Activated T-helper 1 cell treated with anti-CD3 and anti-CD28 coated beads, Interleukin-12 subunit alpha, Interleukin-12 subunit beta, Interleukin-2, Interleukin-4 antibody, amounts not matched to agents 30 ng/mL and 10 ng/mL and 1 ng/mL, durations not matched to agents 14 hours and 24 hours and 36 hours (primary cell): ENCODE results near the gene CCR5. TPM values are rescaled to one million over a fixed set of nuclear protein-coding genes. Genes with fewer than 3 reads are reported as not detected.
"Not testable (repeated sequence)": the region's sequence is repeated elsewhere in the genome, so short reads cannot be mapped to it uniquely, and the experiment has no call there.

Source experiments
- DNase-seq: peaks from one replicate; pipeline ENCODE4 v3.0.0; 2021; ENCODE audit warnings: low spot score
- H3K27ac Mint-ChIP-seq: one replicate; pipeline ENCODE4 v1.8.0; 2021; ENCODE audit warnings: mild to moderate bottlenecking, mixed read lengths
- H3K27me3 Mint-ChIP-seq: one replicate; pipeline ENCODE4 v1.8.0; 2022; ENCODE audit warnings: mild to moderate bottlenecking, moderate library complexity, mixed read lengths; ENCODE audit not compliant: insufficient read depth
- H3K36me3 Mint-ChIP-seq: one replicate; pipeline ENCODE4 v1.8.0; 2021; ENCODE audit warnings: low read depth, mixed read lengths
- H3K4me1 Mint-ChIP-seq: one replicate; pipeline ENCODE4 v1.8.0; 2021; ENCODE audit warnings: low read depth, mixed read lengths
- H3K4me3 Mint-ChIP-seq: one replicate; pipeline ENCODE4 v1.8.0; 2021; ENCODE audit warnings: mild to moderate bottlenecking, moderate library complexity, mixed read lengths
- H3K9me3 Mint-ChIP-seq: one replicate; pipeline ENCODE4 v1.8.0; 2021; ENCODE audit warnings: mixed read lengths
- intact Hi-C: fragments of 100-400 bp; cut with micrococcal nuclease; formaldehyde crosslinking; loops from one replicate; pipeline ENCODE4 v1.15.1; 2024
- total RNA-seq: library from RNA; stranded (reverse); gene quantifications from 2 replicates; pipeline ENCODE4 v1.2.3, GENCODE V29; 2022

The CCR5 gene
- 5.8 TPM in 2 replicates for total RNA-seq

DNA sequence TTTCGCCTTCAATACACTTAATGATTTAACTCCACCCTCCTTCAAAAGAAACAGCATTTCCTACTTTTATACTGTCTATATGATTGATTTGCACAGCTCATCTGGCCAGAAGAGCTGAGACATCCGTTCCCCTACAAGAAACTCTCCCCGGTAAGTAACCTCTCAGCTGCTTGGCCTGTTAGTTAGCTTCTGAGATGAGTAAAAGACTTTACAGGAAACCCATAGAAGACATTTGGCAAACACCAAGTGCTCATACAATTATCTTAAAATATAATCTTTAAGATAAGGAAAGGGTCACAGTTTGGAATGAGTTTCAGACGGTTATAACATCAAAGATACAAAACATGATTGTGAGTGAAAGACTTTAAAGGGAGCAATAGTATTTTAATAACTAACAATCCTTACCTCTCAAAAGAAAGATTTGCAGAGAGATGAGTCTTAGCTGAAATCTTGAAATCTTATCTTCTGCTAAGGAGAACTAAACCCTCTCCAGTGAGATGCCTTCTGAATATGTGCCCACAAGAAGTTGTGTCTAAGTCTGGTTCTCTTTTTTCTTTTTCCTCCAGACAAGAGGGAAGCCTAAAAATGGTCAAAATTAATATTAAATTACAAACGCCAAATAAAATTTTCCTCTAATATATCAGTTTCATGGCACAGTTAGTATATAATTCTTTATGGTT is at the start of gene CCR5:
CCR5 (plus strand) TSS at position 108 of the 680 bp plus-strand sequence. CDS start 1,957 bp downstream, outside the sequence.
- DNase-seq, result peak; percentile 40
- Mint-ChIP-seq H3K9me3 (no peaks in the 10 kb centered on the region), H3K4me1 (peaks cover 92% of the 10 kb centered on the region), H3K4me3 (peak within 1 kb of the TSS; percentile 72), H3K27ac (peak within 1 kb of the TSS; percentile 93), H3K36me3 (peaks cover 16% of the 10 kb centered on the region), H3K27me3 (peaks cover 3% of the 10 kb centered on the region)
- intact Hi-C loops, result loop anchor here (1.0 to 5.0 kb wide), 8 partner anchors 36 to 510 kb away; partner anchors contain the start of gene CXCR6

DNA sequence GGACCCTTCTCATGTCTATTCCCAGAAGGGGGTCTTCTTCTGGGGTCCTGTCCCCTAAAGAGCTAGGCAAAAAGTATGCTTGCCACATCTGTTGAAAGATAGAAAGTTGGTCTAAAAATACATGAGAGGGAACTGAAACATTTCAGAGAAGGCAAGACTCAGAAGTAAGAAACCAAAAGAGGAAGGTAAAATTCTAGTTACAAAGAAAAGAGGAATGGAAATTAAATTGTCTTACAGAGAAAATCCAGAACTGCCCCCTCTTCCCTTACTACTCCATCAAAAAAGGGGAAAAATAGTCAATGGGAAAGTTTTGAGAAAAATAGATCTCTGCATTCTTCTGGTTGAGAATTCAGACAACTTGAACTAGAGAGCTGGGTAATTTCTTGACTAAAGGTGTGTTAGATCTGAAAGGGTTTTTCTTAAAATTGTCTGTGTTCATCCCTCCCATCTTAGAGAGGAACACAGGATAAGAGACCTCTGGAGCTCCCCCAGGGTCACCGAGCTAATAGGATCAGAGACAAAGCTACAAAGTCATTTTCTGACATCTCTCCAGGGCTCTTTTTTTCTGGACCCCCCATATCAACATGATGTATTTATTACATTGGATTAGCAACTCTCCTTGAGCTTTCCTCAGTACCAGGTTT is 49.2 kb upstream of the CCR5 start:
- intact Hi-C loops, result no loop called here
- DNase-seq, result no peak
- Mint-ChIP-seq H3K9me3 (peaks cover 34% of the 10 kb centered on the region), H3K4me3 (no peak overlapping the region), H3K36me3 (peaks cover 12% of the 10 kb centered on the region), H3K4me1 (no peaks in the 10 kb centered on the region), H3K27me3 (peaks cover 21% of the 10 kb centered on the region), H3K27ac (no peak overlapping the region)

GRCh38 chr3:46324036-46324435 is 46.7 kb upstream of the CCR5 start:
- Mint-ChIP-seq H3K4me1 (no peaks in the 10 kb centered on the region), H3K36me3 (peaks cover 4% of the 10 kb centered on the region), H3K27ac (no peak overlapping the region), H3K9me3 (peaks cover 21% of the 10 kb centered on the region), H3K4me3 (no peak overlapping the region), H3K27me3 (peaks cover 21% of the 10 kb centered on the region)
- no peak for DNase-seq
- intact Hi-C loops, result no loop called here

- peaks cover 4% of the 10 kb centered on the region for H3K36me3 Mint-ChIP-seq
Observed at GRCh38 chr3:46325645-46326300, 45.0 kb upstream of the CCR5 start.

GRCh38 chr3:46330676-46331075 is 40.1 kb upstream of the CCR5 start:
- peaks cover 11% of the 10 kb centered on the region for H3K27me3 Mint-ChIP-seq
- peaks cover 16% of the 10 kb centered on the region for H3K4me1 Mint-ChIP-seq
- H3K9me3 Mint-ChIP-seq, result peaks cover 16% of the 10 kb centered on the region
- H3K36me3 Mint-ChIP-seq, result peaks cover 15% of the 10 kb centered on the region
- H3K27ac Mint-ChIP-seq, intact Hi-C loops, H3K4me3 Mint-ChIP-seq, DNase-seq: not testable (repeated sequence)

More at GRCh38 chr3:46325645-46326300, 45.0 kb upstream of the CCR5 start:
- Mint-ChIP-seq H3K4me3 (no peak overlapping the region), H3K27me3 (peaks cover 14% of the 10 kb centered on the region), H3K9me3 (peaks cover 15% of the 10 kb centered on the region), H3K27ac (no peak overlapping the region), H3K4me1 (no peaks in the 10 kb centered on the region)
- intact Hi-C loops, result no loop called here
- DNase-seq, result no peak

- peaks cover 13% of the 10 kb centered on the region for H3K27me3 Mint-ChIP-seq
- intact Hi-C loops, result loop anchor here (1.0 to 2.0 kb wide), 3 partner anchors 14 to 41 kb away; partner anchors contain the start of gene CCR5
- H3K36me3 Mint-ChIP-seq, result peaks cover 28% of the 10 kb centered on the region
- no peak for DNase-seq
- H3K9me3 Mint-ChIP-seq, result peaks cover 43% of the 10 kb centered on the region
- H3K4me1 Mint-ChIP-seq, result peaks cover 21% of the 10 kb centered on the region
- no peak overlapping the region for H3K4me3 Mint-ChIP-seq
- H3K27ac Mint-ChIP-seq, result peak overlapping the region; percentile 21
Observed at GRCh38 chr3:46334741-46335478, 35.8 kb upstream of the CCR5 start.

DNA sequence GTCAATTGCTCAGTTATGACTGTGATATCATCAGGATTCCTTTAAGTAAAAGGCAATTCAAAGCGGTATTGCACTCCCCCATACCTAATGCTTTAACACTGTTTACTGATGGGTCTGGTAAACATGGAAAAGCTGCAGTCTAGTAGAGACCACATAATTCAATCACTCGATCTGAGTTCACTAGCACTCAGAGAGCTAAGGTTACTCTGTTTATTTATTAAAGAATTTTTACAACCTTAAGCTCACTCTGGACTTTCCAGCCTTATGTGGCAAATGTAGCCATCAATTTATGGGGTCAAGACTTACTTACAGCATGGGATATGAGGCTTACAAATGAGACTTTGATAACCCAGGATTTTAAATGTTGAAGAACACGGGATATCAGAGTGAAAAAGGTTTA is 35.2 kb upstream of the CCR5 start:
- DNase-seq, result no peak
- peaks cover 47% of the 10 kb centered on the region for H3K9me3 Mint-ChIP-seq
- intact Hi-C loops, result loop anchor here (1.0 to 2.0 kb wide), 3 partner anchors 13 to 41 kb away; partner anchors contain the start of gene CCR5
- no peak overlapping the region for H3K4me3 Mint-ChIP-seq
- H3K27ac Mint-ChIP-seq, result no peak overlapping the region
- H3K4me1 Mint-ChIP-seq, result peaks cover 21% of the 10 kb centered on the region
- H3K36me3 Mint-ChIP-seq, result peaks cover 32% of the 10 kb centered on the region
- H3K27me3 Mint-ChIP-seq, result peaks cover 15% of the 10 kb centered on the region

- no peak for DNase-seq
- H3K4me1 Mint-ChIP-seq, result peaks cover 14% of the 10 kb centered on the region
- H3K27ac Mint-ChIP-seq, result no peak overlapping the region
- intact Hi-C loops, result no loop called here
- H3K4me3 Mint-ChIP-seq, result no peak overlapping the region
- H3K27me3 Mint-ChIP-seq, result peaks cover 6% of the 10 kb centered on the region
- peaks cover 36% of the 10 kb centered on the region for H3K9me3 Mint-ChIP-seq
- peaks cover 21% of the 10 kb centered on the region for H3K36me3 Mint-ChIP-seq
Observed at GRCh38 chr3:46337911-46338310, 32.8 kb upstream of the CCR5 start.

- H3K27me3 Mint-ChIP-seq, result peaks cover 6% of the 10 kb centered on the region
- no peak overlapping the region for H3K27ac Mint-ChIP-seq
- no peak overlapping the region for H3K4me3 Mint-ChIP-seq
- DNase-seq, result no peak
- peaks cover 38% of the 10 kb centered on the region for H3K9me3 Mint-ChIP-seq
- intact Hi-C loops, result no loop called here
- H3K4me1 Mint-ChIP-seq, result peaks cover 14% of the 10 kb centered on the region
- H3K36me3 Mint-ChIP-seq, result peaks cover 19% of the 10 kb centered on the region
Observed at GRCh38 chr3:46338840-46339239, 31.9 kb upstream of the CCR5 start.

- intact Hi-C loops, result no loop called here
- peaks cover 45% of the 10 kb centered on the region for H3K9me3 Mint-ChIP-seq
- no peak for DNase-seq
- H3K4me1 Mint-ChIP-seq, result peaks cover 20% of the 10 kb centered on the region
- H3K27ac Mint-ChIP-seq, result no peak overlapping the region
- peaks cover 16% of the 10 kb centered on the region for H3K36me3 Mint-ChIP-seq
- peaks cover 7% of the 10 kb centered on the region for H3K27me3 Mint-ChIP-seq
- no peak overlapping the region for H3K4me3 Mint-ChIP-seq
Observed at GRCh38 chr3:46344476-46344875, 26.3 kb upstream of the CCR5 start.

DNA sequence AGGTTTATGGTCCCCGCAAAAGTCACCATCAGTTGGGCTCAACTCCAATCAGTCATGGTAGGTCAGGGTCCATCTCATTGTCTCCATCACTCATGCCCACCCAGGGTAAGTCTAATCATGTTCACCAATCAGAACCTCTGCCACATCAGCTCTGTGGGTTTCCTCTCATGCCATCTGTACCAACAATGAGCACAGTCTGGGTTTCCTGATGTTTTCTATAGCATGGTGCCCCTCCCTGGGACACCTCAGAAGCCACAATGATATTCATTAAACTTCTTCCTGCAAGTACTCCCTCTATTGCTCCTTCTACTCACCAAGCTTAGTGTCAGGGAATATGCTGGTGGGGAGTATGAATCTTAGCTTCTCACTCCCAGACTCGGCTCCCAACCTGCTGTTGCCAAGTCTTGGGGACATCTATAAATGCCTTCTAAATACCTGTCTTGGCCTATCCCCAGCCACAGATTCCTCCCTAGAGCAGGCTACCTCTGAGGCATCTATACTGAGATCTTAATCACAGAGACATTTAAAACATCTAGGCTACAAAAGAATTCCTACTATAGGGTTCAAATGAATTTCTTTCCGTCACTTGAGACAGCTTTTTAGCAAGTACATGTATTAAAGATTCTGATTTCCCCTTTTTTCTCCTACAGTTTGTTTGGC is 21.8 kb upstream of the CCR5 start:
- Mint-ChIP-seq H3K36me3 (peaks cover 8% of the 10 kb centered on the region), H3K27me3 (peaks cover 7% of the 10 kb centered on the region), H3K9me3 (peaks cover 33% of the 10 kb centered on the region), H3K4me3 (peak overlapping the region; percentile 54), H3K4me1 (peaks cover 65% of the 10 kb centered on the region), H3K27ac (peak overlapping the region; percentile 88)
- no peak for DNase-seq
- intact Hi-C loops, result loop anchor here (2.0 kb wide), 1 partner anchor 14 kb away; no protein-coding TSS in a partner anchor
